ENCODE data around the gene FRS3. TPM values are rescaled to one million over a fixed set of nuclear protein-coding genes. Genes with fewer than 3 reads are reported as not detected.

Gene FRS3
- total and polyA plus RNA-seq, 2 of the 13 experiments (the other 11 are each of a cell fraction or from before 2014, with no cell fraction given), result 3.0 to 7.4 TPM

DNA sequence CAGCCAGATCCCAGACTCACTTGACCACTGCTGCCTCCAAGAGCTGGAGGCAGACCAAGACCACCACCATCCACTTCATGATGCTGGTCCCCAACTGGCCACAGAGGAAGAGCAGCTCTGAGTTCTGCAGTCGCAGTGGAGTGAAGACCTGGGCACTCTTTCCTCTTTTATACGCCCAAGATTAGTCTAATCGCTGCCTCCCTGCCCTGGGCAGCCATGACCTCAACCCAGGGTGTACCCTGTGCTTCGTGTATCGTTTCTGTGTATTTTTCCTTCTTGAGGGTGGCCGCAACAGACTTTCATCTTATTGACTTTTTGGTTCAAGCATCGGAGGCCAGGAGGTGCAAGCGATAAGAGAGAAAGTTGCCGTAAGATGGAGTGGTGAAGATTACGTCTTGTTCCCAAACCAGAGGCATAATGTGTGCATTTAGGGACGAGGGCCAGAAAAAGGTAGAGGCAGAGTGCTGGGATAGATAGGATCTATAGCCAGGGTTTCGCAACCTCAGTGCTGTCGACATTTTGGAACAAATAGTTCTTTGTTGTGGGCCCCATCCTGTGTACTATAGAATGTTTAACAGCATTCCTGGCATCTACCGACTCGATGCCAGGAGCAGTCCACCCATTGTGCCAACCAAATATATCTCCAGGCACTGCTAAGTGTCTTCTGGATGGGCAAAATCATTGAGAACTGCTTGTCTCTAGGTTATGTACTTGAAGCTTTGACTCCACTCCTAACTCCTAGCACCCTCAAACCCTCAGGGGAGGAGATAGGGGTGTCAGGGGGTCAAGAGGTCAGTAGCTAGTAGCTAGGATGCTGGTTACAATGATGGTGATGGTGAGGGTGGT lies 32.2 kb downstream of the FRS3 start, which contains the start of gene PGC (continued):
- TF ChIP-seq, protein P1, sequence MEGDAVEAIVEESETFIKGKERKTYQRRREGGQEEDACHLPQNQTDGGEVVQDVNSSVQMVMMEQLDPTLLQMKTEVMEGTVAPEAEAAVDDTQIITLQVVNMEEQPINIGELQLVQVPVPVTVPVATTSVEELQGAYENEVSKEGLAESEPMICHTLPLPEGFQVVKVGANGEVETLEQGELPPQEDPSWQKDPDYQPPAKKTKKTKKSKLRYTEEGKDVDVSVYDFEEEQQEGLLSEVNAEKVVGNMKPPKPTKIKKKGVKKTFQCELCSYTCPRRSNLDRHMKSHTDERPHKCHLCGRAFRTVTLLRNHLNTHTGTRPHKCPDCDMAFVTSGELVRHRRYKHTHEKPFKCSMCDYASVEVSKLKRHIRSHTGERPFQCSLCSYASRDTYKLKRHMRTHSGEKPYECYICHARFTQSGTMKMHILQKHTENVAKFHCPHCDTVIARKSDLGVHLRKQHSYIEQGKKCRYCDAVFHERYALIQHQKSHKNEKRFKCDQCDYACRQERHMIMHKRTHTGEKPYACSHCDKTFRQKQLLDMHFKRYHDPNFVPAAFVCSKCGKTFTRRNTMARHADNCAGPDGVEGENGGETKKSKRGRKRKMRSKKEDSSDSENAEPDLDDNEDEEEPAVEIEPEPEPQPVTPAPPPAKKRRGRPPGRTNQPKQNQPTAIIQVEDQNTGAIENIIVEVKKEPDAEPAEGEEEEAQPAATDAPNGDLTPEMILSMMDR (CRISPR knock-in tag; IDR thresholded peaks at IDR 0.05), result peak; percentile 16; the same call in 1 of the 2 replicates
- TF ChIP-seq NCOA2 (CRISPR knock-in tag; IDR thresholded peaks at IDR 0.05) (peak; percentile 95), ZBTB42 (CRISPR knock-in tag; IDR thresholded peaks at IDR 0.05) (no peak), ETV6 (CRISPR knock-in tag; conservative IDR thresholded peaks at IDR 0.05) (0 out of 2 replicates have a peak, but pooled peaks have one; percentile 24), ATF7-NPFF (CRISPR knock-in tag; IDR thresholded peaks at IDR 0.05; ENCODE audit: low read depth) (peak; percentile 74), ZNF496 (CRISPR knock-in tag; IDR thresholded peaks at IDR 0.05; ENCODE audit: insufficient replicate concordance) (no peak), NFKB2 (CRISPR knock-in tag; IDR thresholded peaks at IDR 0.05; ENCODE audit: borderline replicate concordance) (peak; percentile 31; the same call in 1 of the 2 replicates), BHLHE40 (IDR thresholded peaks at IDR 0.05; ENCODE audit: low read length) (no peak), ZNF10 (CRISPR knock-in tag; IDR thresholded peaks at IDR 0.05; ENCODE audit: borderline replicate concordance, low read depth) (no peak), ETV5 (CRISPR knock-in tag; IDR thresholded peaks at IDR 0.05; ENCODE audit: borderline replicate concordance) (peak; percentile 65), ZNF367 (CRISPR knock-in tag; IDR thresholded peaks at IDR 0.05; ENCODE audit: borderline replicate concordance) (no peak)
- TF ChIP-seq, protein P2, sequence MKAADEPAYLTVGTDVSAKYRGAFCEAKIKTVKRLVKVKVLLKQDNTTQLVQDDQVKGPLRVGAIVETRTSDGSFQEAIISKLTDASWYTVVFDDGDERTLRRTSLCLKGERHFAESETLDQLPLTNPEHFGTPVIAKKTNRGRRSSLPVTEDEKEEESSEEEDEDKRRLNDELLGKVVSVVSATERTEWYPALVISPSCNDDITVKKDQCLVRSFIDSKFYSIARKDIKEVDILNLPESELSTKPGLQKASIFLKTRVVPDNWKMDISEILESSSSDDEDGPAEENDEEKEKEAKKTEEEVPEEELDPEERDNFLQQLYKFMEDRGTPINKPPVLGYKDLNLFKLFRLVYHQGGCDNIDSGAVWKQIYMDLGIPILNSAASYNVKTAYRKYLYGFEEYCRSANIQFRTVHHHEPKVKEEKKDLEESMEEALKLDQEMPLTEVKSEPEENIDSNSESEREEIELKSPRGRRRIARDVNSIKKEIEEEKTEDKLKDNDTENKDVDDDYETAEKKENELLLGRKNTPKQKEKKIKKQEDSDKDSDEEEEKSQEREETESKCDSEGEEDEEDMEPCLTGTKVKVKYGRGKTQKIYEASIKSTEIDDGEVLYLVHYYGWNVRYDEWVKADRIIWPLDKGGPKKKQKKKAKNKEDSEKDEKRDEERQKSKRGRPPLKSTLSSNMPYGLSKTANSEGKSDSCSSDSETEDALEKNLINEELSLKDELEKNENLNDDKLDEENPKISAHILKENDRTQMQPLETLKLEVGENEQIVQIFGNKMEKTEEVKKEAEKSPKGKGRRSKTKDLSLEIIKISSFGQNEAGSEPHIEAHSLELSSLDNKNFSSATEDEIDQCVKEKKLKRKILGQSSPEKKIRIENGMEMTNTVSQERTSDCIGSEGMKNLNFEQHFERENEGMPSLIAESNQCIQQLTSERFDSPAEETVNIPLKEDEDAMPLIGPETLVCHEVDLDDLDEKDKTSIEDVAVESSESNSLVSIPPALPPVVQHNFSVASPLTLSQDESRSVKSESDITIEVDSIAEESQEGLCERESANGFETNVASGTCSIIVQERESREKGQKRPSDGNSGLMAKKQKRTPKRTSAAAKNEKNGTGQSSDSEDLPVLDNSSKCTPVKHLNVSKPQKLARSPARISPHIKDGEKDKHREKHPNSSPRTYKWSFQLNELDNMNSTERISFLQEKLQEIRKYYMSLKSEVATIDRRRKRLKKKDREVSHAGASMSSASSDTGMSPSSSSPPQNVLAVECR (CRISPR knock-in tag; IDR thresholded peaks at IDR 0.05; ENCODE audit: borderline replicate concordance), result peak; percentile 35; the same call in 1 of the 2 replicates
- TF ChIP-seq, protein P3, sequence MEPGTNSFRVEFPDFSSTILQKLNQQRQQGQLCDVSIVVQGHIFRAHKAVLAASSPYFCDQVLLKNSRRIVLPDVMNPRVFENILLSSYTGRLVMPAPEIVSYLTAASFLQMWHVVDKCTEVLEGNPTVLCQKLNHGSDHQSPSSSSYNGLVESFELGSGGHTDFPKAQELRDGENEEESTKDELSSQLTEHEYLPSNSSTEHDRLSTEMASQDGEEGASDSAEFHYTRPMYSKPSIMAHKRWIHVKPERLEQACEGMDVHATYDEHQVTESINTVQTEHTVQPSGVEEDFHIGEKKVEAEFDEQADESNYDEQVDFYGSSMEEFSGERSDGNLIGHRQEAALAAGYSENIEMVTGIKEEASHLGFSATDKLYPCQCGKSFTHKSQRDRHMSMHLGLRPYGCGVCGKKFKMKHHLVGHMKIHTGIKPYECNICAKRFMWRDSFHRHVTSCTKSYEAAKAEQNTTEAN (CRISPR knock-in tag; conservative IDR thresholded peaks at IDR 0.05), result peak; percentile 80; the same call in 1 of the 2 replicates
- TF ChIP-seq, protein P4, sequence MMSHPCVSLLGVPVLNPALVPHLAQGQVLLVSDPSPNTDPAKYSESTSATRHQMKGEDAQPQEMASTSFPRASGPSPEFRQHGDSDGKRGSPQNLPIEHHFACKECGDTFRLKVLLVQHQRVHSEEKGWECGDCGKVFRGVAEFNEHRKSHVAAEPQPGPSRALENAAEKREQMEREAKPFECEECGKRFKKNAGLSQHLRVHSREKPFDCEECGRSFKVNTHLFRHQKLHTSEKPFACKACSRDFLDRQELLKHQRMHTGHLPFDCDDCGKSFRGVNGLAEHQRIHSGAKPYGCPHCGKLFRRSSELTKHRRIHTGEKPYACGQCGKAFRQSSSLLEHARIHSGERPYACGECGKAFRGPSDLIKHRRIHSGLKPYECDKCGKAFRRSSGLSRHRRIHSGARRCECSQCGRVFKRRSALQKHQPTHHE (CRISPR knock-in tag; IDR thresholded peaks at IDR 0.05; ENCODE audit: borderline replicate concordance), result 0 out of 2 replicates have a peak, but pooled peaks have one; percentile 23
- TF ChIP-seq, protein P5, sequence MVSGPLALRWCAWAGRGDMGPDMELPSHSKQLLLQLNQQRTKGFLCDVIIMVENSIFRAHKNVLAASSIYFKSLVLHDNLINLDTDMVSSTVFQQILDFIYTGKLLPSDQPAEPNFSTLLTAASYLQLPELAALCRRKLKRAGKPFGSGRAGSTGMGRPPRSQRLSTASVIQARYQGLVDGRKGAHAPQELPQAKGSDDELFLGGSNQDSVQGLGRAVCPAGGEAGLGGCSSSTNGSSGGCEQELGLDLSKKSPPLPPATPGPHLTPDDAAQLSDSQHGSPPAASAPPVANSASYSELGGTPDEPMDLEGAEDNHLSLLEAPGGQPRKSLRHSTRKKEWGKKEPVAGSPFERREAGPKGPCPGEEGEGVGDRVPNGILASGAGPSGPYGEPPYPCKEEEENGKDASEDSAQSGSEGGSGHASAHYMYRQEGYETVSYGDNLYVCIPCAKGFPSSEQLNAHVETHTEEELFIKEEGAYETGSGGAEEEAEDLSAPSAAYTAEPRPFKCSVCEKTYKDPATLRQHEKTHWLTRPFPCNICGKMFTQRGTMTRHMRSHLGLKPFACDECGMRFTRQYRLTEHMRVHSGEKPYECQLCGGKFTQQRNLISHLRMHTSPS (CRISPR knock-in tag; IDR thresholded peaks at IDR 0.05; ENCODE audit: low read depth), result peak; percentile 100
- TF ChIP-seq, protein P6, sequence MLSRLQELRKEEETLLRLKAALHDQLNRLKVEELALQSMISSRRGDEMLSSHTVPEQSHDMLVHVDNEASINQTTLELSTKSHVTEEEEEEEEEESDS (CRISPR knock-in tag; IDR thresholded peaks at IDR 0.05; ENCODE audit: borderline replicate concordance), result peak; percentile 92; the same call in 1 of the 2 replicates
